ENCODE results near the gene AP2A2. TPM values are rescaled to one million over a fixed set of nuclear protein-coding genes. Genes with fewer than 3 reads are reported as not detected.

Gene AP2A2
- total RNA-seq, 1 donor from 2014 or later, result 228 TPM

- no peaks in the 10 kb centered on the region for H3K36me3 Mint-ChIP-seq (ENCODE audit: unreplicated experiment)
- peaks cover 5% of the 10 kb centered on the region for H3K4me1 Mint-ChIP-seq (ENCODE audit: low read depth, unreplicated experiment)
- DNase-seq, result no peak
- H3K27ac Mint-ChIP-seq (ENCODE audit: unreplicated experiment), result no peak overlapping the region
- H3K9me3 Mint-ChIP-seq (ENCODE audit: unreplicated experiment), result peaks cover 5% of the 10 kb centered on the region
- no peak overlapping the region for H3K4me3 Mint-ChIP-seq (ENCODE audit: unreplicated experiment)
- TF ChIP-seq CTCF (IDR thresholded peaks at IDR 0.05; ENCODE audit: partially characterized antibody, unreplicated experiment), result no peak
- H3K27me3 Mint-ChIP-seq (ENCODE audit: unreplicated experiment), result no peaks in the 10 kb centered on the region
These were observed 11.5 kb upstream of the AP2A2 start for GRCh38 chr11:914204-914603.

GRCh38 chr11:914747-915501 lies 10.7 kb upstream of the AP2A2 start:
- H3K4me3 Mint-ChIP-seq (ENCODE audit: unreplicated experiment), result no peak overlapping the region
- H3K27ac Mint-ChIP-seq (ENCODE audit: unreplicated experiment), result no peak overlapping the region
- TF ChIP-seq CTCF (IDR thresholded peaks at IDR 0.05; ENCODE audit: partially characterized antibody, unreplicated experiment), result no peak
- no peak for DNase-seq
- no peaks in the 10 kb centered on the region for H3K36me3 Mint-ChIP-seq (ENCODE audit: unreplicated experiment)
- H3K9me3 Mint-ChIP-seq (ENCODE audit: unreplicated experiment), result peaks cover 5% of the 10 kb centered on the region
- H3K4me1 Mint-ChIP-seq (ENCODE audit: low read depth, unreplicated experiment), result peaks cover 5% of the 10 kb centered on the region
- H3K27me3 Mint-ChIP-seq (ENCODE audit: unreplicated experiment), result no peaks in the 10 kb centered on the region

- H3K4me1 Mint-ChIP-seq (ENCODE audit: low read depth, unreplicated experiment), result peaks cover under 1% of the 10 kb centered on the region
- no peak overlapping the region for H3K4me3 Mint-ChIP-seq (ENCODE audit: unreplicated experiment)
- no peak for TF ChIP-seq CTCF (IDR thresholded peaks at IDR 0.05; ENCODE audit: partially characterized antibody, unreplicated experiment)
- H3K27me3 Mint-ChIP-seq (ENCODE audit: unreplicated experiment), result no peaks in the 10 kb centered on the region
- H3K9me3 Mint-ChIP-seq (ENCODE audit: unreplicated experiment), result peaks cover 2% of the 10 kb centered on the region
- no peaks in the 10 kb centered on the region for H3K36me3 Mint-ChIP-seq (ENCODE audit: unreplicated experiment)
- H3K27ac Mint-ChIP-seq (ENCODE audit: unreplicated experiment), result no peak overlapping the region
- DNase-seq, result no peak
These were observed 8.2 kb upstream of the AP2A2 start for GRCh38 chr11:917426-917825.

GRCh38 chr11:921921-922678 lies 3.6 kb upstream of the AP2A2 start:
- DNase-seq, result no peak
- H3K27ac Mint-ChIP-seq (ENCODE audit: unreplicated experiment), result no peak overlapping the region
- H3K9me3 Mint-ChIP-seq (ENCODE audit: unreplicated experiment), result peaks cover 13% of the 10 kb centered on the region
- no peak overlapping the region for H3K4me3 Mint-ChIP-seq (ENCODE audit: unreplicated experiment)
- TF ChIP-seq CTCF (IDR thresholded peaks at IDR 0.05; ENCODE audit: partially characterized antibody, unreplicated experiment), result no peak
- no peaks in the 10 kb centered on the region for H3K36me3 Mint-ChIP-seq (ENCODE audit: unreplicated experiment)
- H3K4me1 Mint-ChIP-seq (ENCODE audit: low read depth, unreplicated experiment), result peaks cover 3% of the 10 kb centered on the region
- peaks cover 13% of the 10 kb centered on the region for H3K27me3 Mint-ChIP-seq (ENCODE audit: unreplicated experiment)

Measured in glutamatergic neuron (in vitro differentiated cells).